ENCODE results near the gene ITGB3BP. TPM values are rescaled to one million over a fixed set of nuclear protein-coding genes. Genes with fewer than 3 reads are reported as not detected.
"Not testable (repeated sequence)": the region's sequence is repeated elsewhere in the genome, so short reads cannot be mapped to it uniquely, and the experiment has no call there.

Gene ITGB3BP
- total RNA-seq, 1 donor from 2014 or later, result 11.1 TPM

DNA sequence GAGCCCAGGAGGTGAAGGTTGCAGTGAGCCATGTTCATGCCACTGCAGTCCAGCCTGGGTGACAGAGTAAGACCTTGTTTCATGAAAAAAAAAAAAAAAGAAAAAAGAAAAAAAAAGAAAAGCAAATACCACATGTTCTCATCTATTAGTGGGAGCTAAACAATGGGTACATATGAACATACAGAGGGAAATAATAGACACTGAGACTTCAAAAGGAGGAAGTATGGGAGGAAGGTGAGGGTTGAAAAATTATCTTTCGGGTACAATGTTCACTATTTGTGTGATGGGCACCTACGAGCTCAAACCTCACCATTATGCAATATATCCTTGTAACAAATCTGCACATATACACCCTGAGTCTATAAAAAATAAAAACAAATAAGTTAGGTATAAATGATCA is 6.4 kb downstream of the ITGB3BP start:
- DNase-seq (ENCODE audit: low spot score), result no peak
- intact Hi-C loops (cut with DNase I), result no loop called here

DNA sequence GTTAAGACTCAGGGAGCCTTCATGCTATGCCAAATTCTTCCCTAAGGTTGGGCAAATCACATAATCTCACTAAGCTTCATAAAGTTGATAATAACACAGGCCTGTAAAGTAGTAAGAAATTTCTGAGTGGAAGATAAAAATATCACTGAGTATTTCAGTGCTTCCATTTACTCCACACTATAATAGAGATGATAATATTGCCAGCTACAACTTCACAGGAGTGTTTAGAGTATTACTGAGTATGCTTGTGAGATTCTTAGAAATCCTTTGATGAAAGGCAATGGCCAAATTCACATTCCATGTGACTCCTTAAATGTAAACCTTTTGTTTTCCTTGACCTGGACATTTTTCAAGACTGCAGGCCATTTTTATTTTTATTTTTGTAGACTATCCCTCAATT is 10.4 kb downstream of the ITGB3BP start:
- DNase-seq (ENCODE audit: low spot score), result no peak
- intact Hi-C loops (cut with DNase I), result no loop called here

DNA sequence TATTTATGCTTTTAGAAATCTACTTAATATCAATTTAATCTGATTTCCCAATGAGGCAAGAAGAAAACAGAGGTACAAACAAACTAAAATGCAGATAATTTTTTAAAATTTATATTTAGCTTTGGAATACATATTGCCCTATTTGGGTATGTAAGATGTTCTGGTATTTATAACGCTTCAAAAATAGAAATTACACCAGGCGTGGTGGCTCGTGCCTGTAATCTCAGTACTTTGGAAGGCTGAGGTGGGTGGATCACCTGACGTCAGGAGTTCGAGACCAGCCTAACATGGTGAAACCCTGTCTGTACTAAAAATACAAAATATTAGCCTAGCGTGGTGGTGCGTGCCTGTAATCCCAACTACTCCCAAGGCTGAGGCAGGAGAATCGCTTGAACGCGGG is 13.3 kb downstream of the ITGB3BP start:
- DNase-seq (ENCODE audit: low spot score), result no peak
- intact Hi-C loops (cut with DNase I), result no loop called here

GRCh38 chr1:63506782-63507181 is 16.2 kb downstream of the ITGB3BP start:
- intact Hi-C loops (cut with DNase I), result no loop called here
- DNase-seq (ENCODE audit: low spot score), result no peak

DNA sequence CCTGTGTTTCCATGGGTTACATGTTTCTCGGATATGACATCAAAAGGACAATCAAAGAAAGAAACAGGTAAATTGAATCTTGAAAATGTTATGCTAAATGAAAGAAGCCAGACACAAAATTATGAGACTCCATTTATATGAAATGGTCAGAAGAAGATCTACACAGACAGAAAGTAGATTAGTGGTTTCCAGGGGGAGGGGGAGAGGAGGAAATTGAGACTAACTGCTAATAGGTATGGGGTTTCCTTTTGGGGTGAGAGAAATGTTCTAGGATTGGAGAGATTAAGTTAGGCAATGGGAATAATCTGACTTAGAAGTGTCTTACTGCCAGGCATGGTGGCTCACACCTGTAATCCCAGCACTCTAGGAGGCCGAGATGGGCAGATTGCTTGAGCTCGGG is 21.8 kb downstream of the ITGB3BP start:
- no peak for DNase-seq (ENCODE audit: low spot score)
- intact Hi-C loops (cut with DNase I), result no loop called here

DNA sequence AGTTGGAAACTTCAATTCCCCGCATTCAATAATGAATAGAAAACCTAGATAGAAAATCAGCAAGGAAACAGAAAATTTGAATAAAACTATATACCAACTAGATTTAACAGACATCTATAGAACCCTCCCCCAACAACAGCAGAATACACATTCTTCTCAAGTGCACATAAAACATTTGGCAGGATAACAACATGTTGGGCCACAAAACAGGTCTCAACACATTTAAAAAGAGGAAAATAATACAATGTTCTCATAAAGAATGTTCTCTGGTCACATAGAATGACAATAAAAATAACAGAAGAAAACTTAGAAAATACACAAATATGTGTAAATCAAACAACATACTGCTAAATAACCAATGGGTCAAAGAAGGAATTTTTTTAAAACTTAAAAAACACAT is 24.9 kb downstream of the ITGB3BP start:
- intact Hi-C loops (cut with DNase I), result no loop called here

DNA sequence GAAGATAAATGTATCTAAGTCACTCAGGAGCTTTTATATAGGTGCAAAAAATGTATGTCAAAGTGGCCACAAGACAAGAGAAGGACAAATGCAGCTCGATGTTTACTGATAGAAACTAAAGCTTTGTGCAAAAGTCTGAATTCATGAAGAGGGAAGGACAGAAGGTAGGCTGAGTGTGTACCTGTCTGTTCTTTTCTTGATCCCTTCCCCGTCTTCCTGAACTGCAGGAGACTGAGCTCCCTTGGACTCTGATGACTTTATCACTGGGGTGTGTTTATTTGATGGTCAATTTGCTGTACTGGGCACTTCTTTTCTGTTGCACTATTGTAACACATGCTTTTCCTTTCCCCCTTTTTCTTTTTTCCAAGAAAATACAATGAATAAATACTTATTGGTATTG is 25.4 kb downstream of the ITGB3BP start:
- intact Hi-C loops (cut with DNase I), result no loop called here

More for the DNA sequence above, 24.9 kb downstream of the ITGB3BP start:
- DNase-seq (ENCODE audit: low spot score), result no peak

DNA sequence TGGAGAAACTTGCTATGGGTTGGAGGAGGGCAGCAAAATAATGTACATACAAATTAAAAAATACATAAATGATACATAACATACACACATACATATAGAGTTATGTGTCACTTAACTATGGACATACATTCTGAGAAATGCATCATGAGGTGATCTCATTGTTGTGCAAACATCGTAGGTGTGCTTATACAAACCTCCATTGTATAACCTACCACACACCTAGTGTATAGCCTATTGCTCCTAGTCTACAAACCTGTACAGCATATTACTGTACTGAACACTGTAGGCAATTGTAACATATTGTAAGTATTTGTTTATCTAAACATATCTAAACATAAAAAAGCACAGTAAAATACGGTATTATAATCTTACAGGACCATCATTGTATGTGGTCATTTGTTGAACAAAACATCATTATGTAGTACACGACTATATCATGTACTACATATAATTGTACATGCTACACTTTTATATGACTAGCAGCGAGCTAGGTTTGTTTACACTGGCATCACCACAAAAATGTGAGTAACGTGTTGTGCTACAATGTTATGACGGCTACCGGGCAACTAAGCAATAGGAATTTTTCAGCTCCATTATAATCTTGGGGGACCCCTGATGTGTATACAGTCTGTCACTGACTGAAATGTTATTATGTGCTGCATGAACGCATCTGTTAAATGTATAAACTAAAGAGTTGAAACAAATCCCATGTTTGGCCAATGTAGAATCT is 35.5 kb downstream of the ITGB3BP start:
- intact Hi-C loops (cut with DNase I), result no loop called here
- no peak for DNase-seq (ENCODE audit: low spot score)

More for the DNA sequence above, 25.4 kb downstream of the ITGB3BP start:
- no peak for DNase-seq (ENCODE audit: low spot score)

DNA sequence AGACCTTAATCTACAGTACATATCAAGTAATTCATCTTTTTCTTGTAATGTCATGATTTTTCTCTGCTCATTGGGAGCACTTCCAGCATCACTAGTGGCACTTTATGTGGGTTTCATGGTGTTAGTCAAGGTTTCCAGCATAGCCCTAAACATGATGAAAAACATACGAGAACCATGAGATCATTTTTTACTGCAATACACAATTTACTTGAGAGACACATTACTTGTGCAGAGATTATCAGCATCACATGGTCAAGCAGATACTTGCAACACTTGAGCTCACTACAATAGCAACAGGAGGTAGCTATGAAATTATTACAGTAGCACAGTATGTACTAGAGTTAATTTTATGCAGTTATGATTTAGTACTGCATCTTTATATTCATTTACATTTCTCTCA is 36.4 kb downstream of the ITGB3BP start:
- no peak for DNase-seq (ENCODE audit: low spot score)
- intact Hi-C loops (cut with DNase I), result no loop called here

GRCh38 chr1:63480057-63480456 is 43.0 kb downstream of the ITGB3BP start:
- no peak for DNase-seq (ENCODE audit: low spot score)
- intact Hi-C loops (cut with DNase I), result no loop called here

- DNase-seq (ENCODE audit: low spot score), result no peak
- intact Hi-C loops (cut with DNase I), result no loop called here
Measured at GRCh38 chr1:63475761-63476160, 47.3 kb downstream of the ITGB3BP start.

GRCh38 chr1:63468683-63469082 is 54.3 kb downstream of the ITGB3BP start:
- intact Hi-C loops (cut with DNase I); DNase-seq (ENCODE audit: low spot score): not testable (repeated sequence)

DNA sequence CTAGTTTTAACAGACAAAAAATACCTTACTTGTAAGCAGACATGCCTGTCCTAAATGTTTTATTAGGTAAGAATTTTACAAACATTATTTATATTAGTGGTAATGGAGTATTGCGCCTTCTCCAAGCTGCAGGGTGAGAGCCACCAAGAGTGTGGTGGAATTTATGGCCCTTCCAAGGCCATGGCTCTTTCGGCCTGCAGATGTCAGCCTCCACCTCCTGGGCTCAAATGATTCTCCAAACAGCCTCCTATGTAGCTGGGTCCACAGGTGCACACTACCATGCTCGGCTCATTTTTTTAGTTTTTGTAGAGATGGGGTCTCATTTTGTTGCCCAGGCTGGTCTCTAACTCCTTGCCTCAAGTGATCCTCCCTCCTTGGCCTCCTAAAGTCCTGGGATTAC is 56.3 kb downstream of the ITGB3BP start:
- no peak for DNase-seq (ENCODE audit: low spot score)
- intact Hi-C loops (cut with DNase I), result no loop called here

DNA sequence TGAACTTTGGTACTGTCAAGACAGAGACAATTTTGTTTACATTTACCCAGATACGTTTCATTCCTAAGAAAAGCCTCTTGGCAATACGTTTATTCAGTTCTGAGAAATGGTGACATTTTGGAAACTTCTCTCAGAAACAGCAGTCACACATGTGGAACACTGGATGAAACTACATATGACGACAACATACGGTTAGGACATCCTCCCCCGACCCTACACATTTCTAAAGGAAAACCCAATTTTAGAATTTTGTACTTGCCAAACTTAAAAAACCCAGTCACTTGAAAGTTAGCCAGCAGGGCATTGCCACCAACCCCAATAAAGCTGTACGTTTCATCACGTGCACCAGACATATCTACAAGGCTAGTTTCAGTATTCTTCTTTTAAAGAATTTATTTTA is 56.8 kb downstream of the ITGB3BP start:
- no peak for DNase-seq (ENCODE audit: low spot score)
- intact Hi-C loops (cut with DNase I), result no loop called here

GRCh38 chr1:63463248-63463647 is 59.8 kb downstream of the ITGB3BP start:
- intact Hi-C loops (cut with DNase I), result no loop called here
- DNase-seq (ENCODE audit: low spot score), result no peak

GRCh38 chr1:63461661-63462230 is 61.3 kb downstream of the ITGB3BP start:
- intact Hi-C loops (cut with DNase I), result no loop called here
- no peak for DNase-seq (ENCODE audit: low spot score)

- no peak for DNase-seq (ENCODE audit: low spot score)
- intact Hi-C loops (cut with DNase I), result no loop called here
Measured at GRCh38 chr1:63458750-63459149, 64.3 kb downstream of the ITGB3BP start.

- DNase-seq (ENCODE audit: low spot score), result no peak
- intact Hi-C loops (cut with DNase I), result no loop called here
Measured at GRCh38 chr1:63454269-63454668, 68.8 kb downstream of the ITGB3BP start.

DNA sequence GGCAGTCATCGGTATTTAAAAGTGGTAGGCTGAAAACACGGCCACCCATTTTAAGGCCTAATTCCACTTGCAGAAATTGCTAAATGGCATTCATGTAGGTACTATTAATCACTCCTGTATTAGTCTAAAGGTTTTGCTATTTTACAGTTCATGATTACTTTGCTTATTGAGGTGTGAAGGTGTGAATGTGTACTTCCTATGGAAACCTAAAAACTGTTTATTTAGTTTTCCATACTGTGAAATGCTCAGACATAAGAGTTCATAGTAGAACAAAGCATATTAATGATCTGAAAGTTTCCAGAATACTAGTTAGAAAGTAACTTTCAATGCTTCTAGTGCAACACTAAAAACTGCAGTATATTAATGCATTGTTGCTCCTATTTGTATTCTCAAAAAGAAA is 69.8 kb downstream of the ITGB3BP start:
- intact Hi-C loops (cut with DNase I), result no loop called here
- no peak for DNase-seq (ENCODE audit: low spot score)

GRCh38 chr1:63450416-63450815 is 72.6 kb downstream of the ITGB3BP start:
- intact Hi-C loops (cut with DNase I), result no loop called here
- DNase-seq (ENCODE audit: low spot score), result no peak

GRCh38 chr1:63448731-63449246 is 74.2 kb downstream of the ITGB3BP start:
- intact Hi-C loops (cut with DNase I), result no loop called here
- DNase-seq (ENCODE audit: low spot score), result no peak
